Activated CD8-positive, alpha-beta memory T cell treated with anti-CD3 and anti-CD28 coated beads for 48 hours (primary cell): Measurements from ENCODE around the gene CHID1.
A peak's percentile ranks its signal among the peaks of the same experiment; 100 is the strongest.

ENCODE experiments used
- DNase-seq, 3 experiments: peaks; one replicate each; pipeline ENCODE4 v3.0.0-alpha.2; 2020; ENCODE audit warnings: low read depth in 2 of 3, low spot score in 2 of 3

Gene CHID1

GRCh38 chr11:837189-837989 lies 73.2 kb downstream of the CHID1 start:
- DNase-seq: no peak

GRCh38 chr11:836700-837099 lies 73.9 kb downstream of the CHID1 start:
- DNase-seq: no peak

GRCh38 chr11:836274-836673 lies 74.3 kb downstream of the CHID1 start:
- DNase-seq: no peak

- no peak for DNase-seq
Observed at GRCh38 chr11:834371-835316, 76.0 kb downstream of the CHID1 start.

GRCh38 chr11:833849-834311 lies 76.7 kb downstream of the CHID1 start:
- no peak for DNase-seq

- no peak for DNase-seq
Observed at GRCh38 chr11:833114-833791, 77.4 kb downstream of the CHID1 start.

GRCh38 chr11:832529-833113 lies 78.0 kb downstream of the CHID1 start, which contains the start of gene CD151:
Gene CD151 (plus strand): TSS chr11:832952. CDS start chr11:836070, 3,118 bp downstream.
- no peak for DNase-seq

GRCh38 chr11:831961-832528 lies 78.6 kb downstream of the CHID1 start:
- no peak for DNase-seq

GRCh38 chr11:831118-831864 lies 79.3 kb downstream of the CHID1 start:
- no peak for DNase-seq

- peak in 1 of 3 experiments; percentile 52 for DNase-seq
Observed at GRCh38 chr11:830295-831117, 80.1 kb downstream of the CHID1 start.

- DNase-seq: no peak
Observed at GRCh38 chr11:829847-830294, 80.7 kb downstream of the CHID1 start.

- no peak for DNase-seq
Observed at GRCh38 chr11:829176-829846, 81.3 kb downstream of the CHID1 start.

- DNase-seq: no peak
Observed at GRCh38 chr11:828506-829175, 82.0 kb downstream of the CHID1 start.

- DNase-seq: no peak
Observed at GRCh38 chr11:827897-828192, 82.8 kb downstream of the CHID1 start, which contains the start of gene CRACR2B. Gene CRACR2B (plus strand): TSS chr11:827919. CDS start chr11:828608, 689 bp downstream.

- DNase-seq: no peak
Observed at GRCh38 chr11:827146-827896, 83.3 kb downstream of the CHID1 start.

- no peak for DNase-seq
Observed at GRCh38 chr11:826836-827145, 83.8 kb downstream of the CHID1 start.

GRCh38 chr11:826227-826621 lies 84.4 kb downstream of the CHID1 start:
- DNase-seq: no peak
